A549 (cell line): Measurements from ENCODE around the gene DCPS. TPM values are rescaled to one million over a fixed set of nuclear protein-coding genes. Genes with fewer than 3 reads are reported as not detected.
A peak's percentile ranks its signal among the peaks of the same experiment; 100 is the strongest.

Experiments used
- ATAC-seq, 2 experiments: fragments of 200-7000 bp in 1 of 2; fragments of >200 bp in 1 of 2; cut with Nextera tagmentation in 1 of 2; cut with Tn5 transposase in 1 of 2; 3 replicates each; pipeline versions ENCODE4 v1.8.0 to v1.9.1; 2018 to 2020; ENCODE audit warnings: mild to moderate bottlenecking in 1 of 2, moderate library complexity in 1 of 2
- CTCF ChIA-PET: fragments of 300-600 bp; sonication (Branson Sonifier 250); formaldehyde crosslinking; extraction: SDS; loops from one replicate; lab custom pipeline; 2021; ENCODE audit warnings: antibody characterized with exemption, inconsistent platforms; lab: Yijun Ruan, JAX
- POLR2A ChIA-PET: fragments of 350-600 bp; formaldehyde crosslinking; extraction: SDS; loops from one replicate; lab custom pipeline; 2021; ENCODE audit warnings: antibody characterized with exemption, inconsistent platforms; lab: Yijun Ruan, JAX
- DNase-seq, 2 experiments: peaks; one replicate each; pipeline versions ENCODE4 v3.0.0 to v3.0.0-alpha.2; 2011 to 2016; ENCODE audit warnings: low read depth in 1 of 2, low spot score in 1 of 2
- FAIRE-seq: peaks from 2 replicates; lab custom pipeline; 2011; peaks lifted over from hg19 to GRCh38; lab: Jason Lieb, UNC
- H3K27ac ChIP-seq, 2 experiments: fragments of >200 bp; sonication (Bioruptor Twin); formaldehyde crosslinking; 3 replicates each; pipeline ENCODE4 v1.5.1; 2016 to 2017
- H3K4me1 ChIP-seq: fragments of >200 bp; sonication (Bioruptor Twin); formaldehyde crosslinking; 3 replicates; pipeline ENCODE4 v1.6.1; 2016
- H3K4me2 ChIP-seq: fragments of >200 bp; sonication (Bioruptor Twin); formaldehyde crosslinking; 3 replicates; pipeline ENCODE4 v1.6.1; 2016
- H3K4me3 ChIP-seq: fragments of >200 bp; sonication (Bioruptor Twin); formaldehyde crosslinking; 3 replicates; pipeline ENCODE4 v1.5.1; 2016
- H3K9me3 ChIP-seq: fragments of >200 bp; sonication (Bioruptor Twin); formaldehyde crosslinking; 3 replicates; pipeline ENCODE4 v1.6.1; 2016
- BCL3 ChIP-seq: fragments of >200 bp; sonication (Bioruptor Twin); formaldehyde crosslinking; IDR thresholded peaks from 3 replicates; pipeline ENCODE4 v1.6.1; 2016
- BHLHE40 ChIP-seq: IDR thresholded peaks from 2 replicates; pipeline ENCODE4 v1.6.1; 2012; ENCODE audit warnings: low read depth, low read length, inconsistent platforms
- CBX2 ChIP-seq: fragments of 200-600 bp; sonication (generic); IDR thresholded peaks from 2 replicates; pipeline ENCODE4 v1.6.1; 2016; ENCODE audit warnings: low read depth, mild to moderate bottlenecking, borderline replicate concordance
- CHD2 ChIP-seq: fragments of 150-350 bp; IDR thresholded peaks from 2 replicates; pipeline ENCODE4 v1.6.1; 2014; ENCODE audit warnings: low read length; ENCODE audit not compliant: partially characterized antibody
- CHD4 ChIP-seq: fragments of 200-600 bp; sonication (generic); IDR thresholded peaks from 2 replicates; pipeline ENCODE4 v1.6.1; 2016; ENCODE audit warnings: antibody characterized with exemption, mild to moderate bottlenecking, borderline replicate concordance
- EHF ChIP-seq: fragments of 250-450 bp; sonication (Bioruptor Pico); IDR thresholded peaks from 2 replicates; pipeline ENCODE4 v1.5.0; 2020; ENCODE audit warnings: mild to moderate bottlenecking
- HDAC2 ChIP-seq: fragments of 200-600 bp; sonication (generic); IDR thresholded peaks from 2 replicates; pipeline ENCODE4 v1.6.1; 2016
- HMGXB4 ChIP-seq: fragments of 250-450 bp; sonication (Bioruptor Pico); IDR thresholded peaks from 2 replicates; pipeline ENCODE4 v1.5.0; 2021; ENCODE audit warnings: mild to moderate bottlenecking, moderate library complexity, borderline replicate concordance
- JUN ChIP-seq, 2 experiments: fragments of >200 bp; sonication (Bioruptor Twin); formaldehyde crosslinking; IDR thresholded peaks; 2 replicates in 1 of 2; 3 replicates in 1 of 2; pipeline ENCODE4 v1.6.1; 2016 to 2017
- JUNB ChIP-seq: fragments of >200 bp; sonication (Bioruptor Twin); formaldehyde crosslinking; IDR thresholded peaks from 2 replicates; pipeline ENCODE4 v1.6.1; 2016
- KDM1A ChIP-seq: fragments of 200-600 bp; sonication (generic); IDR thresholded peaks from 2 replicates; pipeline ENCODE4 v1.6.1; 2016; ENCODE audit warnings: low read depth, mild to moderate bottlenecking
- MYC ChIP-seq: IDR thresholded peaks from 2 replicates; pipeline ENCODE4 v1.6.1; 2012; ENCODE audit warnings: mild to moderate bottlenecking, inconsistent platforms, low read length, improper control_type of control experiment, borderline replicate concordance
- PHF8 ChIP-seq: fragments of 200-600 bp; sonication (generic); IDR thresholded peaks from 2 replicates; pipeline ENCODE4 v1.6.1; 2016; ENCODE audit warnings: low read depth, mild to moderate bottlenecking, antibody characterized with exemption, moderate library complexity, borderline replicate concordance
- POLR2AphosphoS2 ChIP-seq: conservative IDR thresholded peaks from 2 replicates; pipeline ENCODE4 v1.6.1; 2012; ENCODE audit warnings: low read length, improper control_type of control experiment, inconsistent platforms
- RAD21 ChIP-seq, 2 experiments: fragments of >200 bp in 1 of 2; sonication (Bioruptor Twin) in 1 of 2; formaldehyde crosslinking in 1 of 2; IDR thresholded peaks in 1 of 2; conservative IDR thresholded peaks in 1 of 2; 2 replicates in 1 of 2; 3 replicates in 1 of 2; pipeline ENCODE4 v1.6.1; 2012 to 2018; ENCODE audit warnings: inconsistent platforms in 1 of 2
- ZC3H11A ChIP-seq: fragments of 450-650 bp; IDR thresholded peaks from 2 replicates; pipeline ENCODE4 v1.6.1; 2014; ENCODE audit warnings: antibody characterized with exemption, mild to moderate bottlenecking
- WGBS: methylation state at CpG from one replicate; pipeline ENCODE4 v1.1.6; 2017; ENCODE audit errors: missing lambda C conversion rate; 5-methylcytosine and 5-hydroxymethylcytosine counted together
- polyA plus RNA-seq, 4 experiments: library from polyadenylated mRNA; depleted of rRNA in 3 of 4; stranded (reverse); fragments of >200 nt; fragmentation: RNase III in 1 of 4; extraction: RNeasy Plus Mini Kit Qiagen cat#74134 plus additional on column Dnase treatment in 1 of 4; gene quantifications; 2 replicates in 3 of 4; 3 replicates in 1 of 4; pipeline ENCODE4 v1.2.3, GENCODE V29; 2011 to 2017
- TF ChIP-seq, protein P1 (sequence below): IDR thresholded peaks from 2 replicates; pipeline ENCODE4 v1.6.1; 2012
- TF ChIP-seq, protein P2 (sequence below): fragments of 450-650 bp; IDR thresholded peaks from 2 replicates; pipeline ENCODE4 v1.6.1; 2014; ENCODE audit warnings: antibody characterized with exemption
- TF ChIP-seq, protein P3 (sequence below): fragments of 250-450 bp; sonication (Bioruptor Pico); IDR thresholded peaks from 2 replicates; pipeline ENCODE4 v1.5.0; 2020; ENCODE audit warnings: low read depth, mild to moderate bottlenecking, moderate library complexity
- TF ChIP-seq, protein P4 (sequence below): fragments of >200 bp; sonication (Bioruptor Twin); formaldehyde crosslinking; IDR thresholded peaks from 2 replicates; pipeline ENCODE4 v1.6.1; 2016
- TF ChIP-seq, protein P5 (sequence below): fragments of >200 bp; sonication (Bioruptor Twin); formaldehyde crosslinking; IDR thresholded peaks from 3 replicates; pipeline ENCODE4 v1.5.1; 2016

DCPS gene
- polyA plus RNA-seq, 2 of the 4 experiments (the other 2 are of a cell fraction) = 17.8 to 23.0 TPM

- Histone ChIP-seq H3K9me3 (no peaks in the 10 kb centered on the region), H3K4me3 (no peak overlapping the region), H3K27ac (no peak overlapping the region), H3K4me2 (no peak overlapping the region), H3K4me1 (no peaks in the 10 kb centered on the region)
- WGBS = 77% methylated on average over 7 of the region's 7 CpGs
- no peak for ATAC-seq
- no peak for DNase-seq
- POLR2A ChIA-PET = no interaction called here
- TF ChIP-seq POLR2AphosphoS2 (no peak), HMGXB4 (CRISPR knock-in tag) (no peak), JUNB (no peak), BCL3 (no peak), RAD21 (conservative IDR thresholded peaks at IDR 0.05 in 1 of 2, IDR thresholded peaks at IDR 0.05 in 1 of 2) (no peak), JUN (IDR thresholded peaks at IDR 0.05) (no peak)
- FAIRE-seq = no peak
- CTCF ChIA-PET = interaction anchor here (1.0 to 1.2 kb wide), 2 partner anchors 13 to 81 kb away, joined by 3 read pairs; no protein-coding TSS in a partner anchor
These were observed 87.6 kb downstream of the DCPS start for GRCh38 chr11:126391286-126391954.

DNA sequence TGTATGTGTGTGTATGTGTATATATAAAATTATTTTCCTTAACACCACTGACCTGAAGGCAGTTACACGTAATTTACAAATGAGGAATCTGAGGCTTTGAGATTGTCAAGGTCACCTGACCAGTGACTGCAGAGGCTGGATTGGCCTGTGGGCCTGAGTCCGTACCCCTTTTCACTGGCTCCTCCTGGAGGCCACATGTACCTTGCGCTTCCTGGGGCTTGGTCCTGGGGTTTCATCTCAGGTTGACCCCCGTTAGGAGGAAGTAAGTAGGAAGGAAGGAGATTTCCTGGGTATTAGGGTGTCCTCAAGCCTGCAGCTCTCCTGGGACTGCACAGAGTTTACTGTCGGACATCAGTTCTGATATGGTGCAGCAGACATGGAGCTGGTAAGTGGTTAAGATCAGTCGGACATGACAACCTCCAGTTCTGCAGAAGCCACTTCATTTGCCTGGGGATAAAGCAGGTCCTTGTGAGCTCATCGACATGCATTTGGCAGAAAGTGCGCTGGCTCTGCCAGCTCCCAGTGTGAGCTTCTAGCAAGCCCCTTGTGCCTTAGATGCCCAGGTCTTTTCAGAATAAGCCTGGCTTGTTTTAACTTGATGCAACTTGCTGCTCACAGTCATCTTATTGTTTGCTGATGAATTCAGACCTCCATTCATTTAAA is 88.2 kb downstream of the DCPS start:
- Histone ChIP-seq H3K27ac (no peak overlapping the region), H3K9me3 (no peaks in the 10 kb centered on the region), H3K4me1 (no peaks in the 10 kb centered on the region), H3K4me2 (no peak overlapping the region), H3K4me3 (no peak overlapping the region)
- FAIRE-seq (no peak), ATAC-seq (peak; percentile 39 to 69; a peak in 4 of 6 replicates), DNase-seq (peak in 1 of 2 experiments; percentile 14)
- ChIA-PET CTCF (interaction anchor here (1.0 to 1.2 kb wide), 2 partner anchors 12 to 81 kb away, joined by 3 read pairs; no protein-coding TSS in a partner anchor), POLR2A (no interaction called here)
- 86% methylated on average over 8 of the region's 8 CpGs for WGBS
- TF ChIP-seq, protein P1, sequence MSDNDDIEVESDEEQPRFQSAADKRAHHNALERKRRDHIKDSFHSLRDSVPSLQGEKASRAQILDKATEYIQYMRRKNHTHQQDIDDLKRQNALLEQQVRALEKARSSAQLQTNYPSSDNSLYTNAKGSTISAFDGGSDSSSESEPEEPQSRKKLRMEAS = no peak
- TF ChIP-seq ZC3H11A (no peak), HDAC2 (no peak), CHD4 (no peak), EHF (CRISPR knock-in tag) (no peak), CBX2 (no peak), MYC (no peak), KDM1A (no peak), POLR2AphosphoS2 (no peak), CHD2 (no peak), BHLHE40 (no peak), BCL3 (no peak), PHF8 (no peak)
- TF ChIP-seq, protein P2, sequence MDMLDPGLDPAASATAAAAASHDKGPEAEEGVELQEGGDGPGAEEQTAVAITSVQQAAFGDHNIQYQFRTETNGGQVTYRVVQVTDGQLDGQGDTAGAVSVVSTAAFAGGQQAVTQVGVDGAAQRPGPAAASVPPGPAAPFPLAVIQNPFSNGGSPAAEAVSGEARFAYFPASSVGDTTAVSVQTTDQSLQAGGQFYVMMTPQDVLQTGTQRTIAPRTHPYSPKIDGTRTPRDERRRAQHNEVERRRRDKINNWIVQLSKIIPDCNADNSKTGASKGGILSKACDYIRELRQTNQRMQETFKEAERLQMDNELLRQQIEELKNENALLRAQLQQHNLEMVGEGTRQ = no peak
- TF ChIP-seq, protein P3, sequence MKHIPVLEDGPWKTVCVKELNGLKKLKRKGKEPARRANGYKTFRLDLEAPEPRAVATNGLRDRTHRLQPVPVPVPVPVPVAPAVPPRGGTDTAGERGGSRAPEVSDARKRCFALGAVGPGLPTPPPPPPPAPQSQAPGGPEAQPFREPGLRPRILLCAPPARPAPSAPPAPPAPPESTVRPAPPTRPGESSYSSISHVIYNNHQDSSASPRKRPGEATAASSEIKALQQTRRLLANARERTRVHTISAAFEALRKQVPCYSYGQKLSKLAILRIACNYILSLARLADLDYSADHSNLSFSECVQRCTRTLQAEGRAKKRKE (CRISPR knock-in tag) = no peak
- TF ChIP-seq, protein P4, sequence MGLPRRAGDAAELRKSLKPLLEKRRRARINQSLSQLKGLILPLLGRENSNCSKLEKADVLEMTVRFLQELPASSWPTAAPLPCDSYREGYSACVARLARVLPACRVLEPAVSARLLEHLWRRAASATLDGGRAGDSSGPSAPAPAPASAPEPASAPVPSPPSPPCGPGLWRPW = no peak
- TF ChIP-seq, protein P5, sequence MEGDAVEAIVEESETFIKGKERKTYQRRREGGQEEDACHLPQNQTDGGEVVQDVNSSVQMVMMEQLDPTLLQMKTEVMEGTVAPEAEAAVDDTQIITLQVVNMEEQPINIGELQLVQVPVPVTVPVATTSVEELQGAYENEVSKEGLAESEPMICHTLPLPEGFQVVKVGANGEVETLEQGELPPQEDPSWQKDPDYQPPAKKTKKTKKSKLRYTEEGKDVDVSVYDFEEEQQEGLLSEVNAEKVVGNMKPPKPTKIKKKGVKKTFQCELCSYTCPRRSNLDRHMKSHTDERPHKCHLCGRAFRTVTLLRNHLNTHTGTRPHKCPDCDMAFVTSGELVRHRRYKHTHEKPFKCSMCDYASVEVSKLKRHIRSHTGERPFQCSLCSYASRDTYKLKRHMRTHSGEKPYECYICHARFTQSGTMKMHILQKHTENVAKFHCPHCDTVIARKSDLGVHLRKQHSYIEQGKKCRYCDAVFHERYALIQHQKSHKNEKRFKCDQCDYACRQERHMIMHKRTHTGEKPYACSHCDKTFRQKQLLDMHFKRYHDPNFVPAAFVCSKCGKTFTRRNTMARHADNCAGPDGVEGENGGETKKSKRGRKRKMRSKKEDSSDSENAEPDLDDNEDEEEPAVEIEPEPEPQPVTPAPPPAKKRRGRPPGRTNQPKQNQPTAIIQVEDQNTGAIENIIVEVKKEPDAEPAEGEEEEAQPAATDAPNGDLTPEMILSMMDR = no peak
